B cell (primary cell): ENCODE measurements around the gene TLX3.

Experiments used
- CTCF ChIP-seq: fragments of 200-600 bp; IDR thresholded peaks from one replicate; pipeline ENCODE4 v1.8.0; 2022; ENCODE audit warnings: antibody characterized with exemption, mild to moderate bottlenecking
- EZH2 ChIP-seq: IDR thresholded peaks from 2 replicates; pipeline ENCODE4 v1.6.1; 2012; ENCODE audit warnings: borderline replicate concordance, low read depth, mild to moderate bottlenecking, moderate library complexity, low read length; ENCODE audit not compliant: insufficient read depth, poor library complexity, severe bottlenecking

GRCh38 chr5:171285465-171285864 lies 23.6 kb upstream of the TLX3 start:
- TF ChIP-seq CTCF (no peak), EZH2 (no peak)
